Vagina (tissue), 2 donors: ENCODE data around the gene PAMR1. TPM values are rescaled to one million over a fixed set of nuclear protein-coding genes. Genes with fewer than 3 reads are reported as not detected.
"Not testable (repeated sequence)": the region's sequence is repeated elsewhere in the genome, so short reads cannot be mapped to it uniquely, and the experiment has no call there.

Experiments
- DNase-seq, 2 donors: peaks; one replicate each; pipeline ENCODE4 v3.0.0-alpha.2; 2017; ENCODE audit errors: extremely low spot score in 2 of 2
- H3K27ac ChIP-seq: fragments of 200-600 bp; sonication (generic); one replicate; pipeline ENCODE4 v1.5.1; 2019
- H3K27me3 ChIP-seq: fragments of 200-600 bp; sonication (generic); one replicate; pipeline ENCODE4 v1.5.1; 2019
- H3K36me3 ChIP-seq, 2 donors: fragments of 200-600 bp; sonication (generic); one replicate each; pipeline ENCODE4 v1.5.1; 2017 to 2019
- H3K4me1 ChIP-seq: fragments of 200-600 bp; sonication (generic); one replicate; pipeline ENCODE4 v1.5.1; 2019
- H3K4me3 ChIP-seq, 2 donors: fragments of 200-600 bp; sonication (generic); 1 replicate in 1 of 2; 2 replicates in 1 of 2; pipeline ENCODE4 v1.5.1; 2016 to 2019
- H3K9me3 ChIP-seq: fragments of 200-600 bp; sonication (generic); one replicate; pipeline ENCODE4 v1.5.1; 2019
- POLR2A ChIP-seq, 2 donors: fragments of 450-650 bp; IDR thresholded peaks; one replicate each; pipeline ENCODE4 v1.6.1; 2017; ENCODE audit warnings: antibody characterized with exemption in 2 of 2, mild to moderate bottlenecking in 2 of 2, moderate library complexity in 2 of 2
- POLR2AphosphoS5 ChIP-seq, 2 donors: sonication (generic); formaldehyde crosslinking; IDR thresholded peaks; one replicate each; pipeline ENCODE4 v1.9.0; 2017; ENCODE audit warnings: antibody characterized with exemption in 2 of 2, mild to moderate bottlenecking in 2 of 2, low read depth in 1 of 2; ENCODE audit not compliant: insufficient read depth in 1 of 2
- intact Hi-C: fragments of 100-400 bp; cut with DNase I; formaldehyde crosslinking; loops from one replicate; pipeline ENCODE4 v1.15.1; 2023
- total RNA-seq: library from RNA; depleted of rRNA; stranded (reverse); fragments of >200 nt; gene quantifications from one replicate; pipeline ENCODE4 v1.2.3, GENCODE V29; 2016
- TF ChIP-seq, protein P1 (sequence below), 3 experiments: fragments of 450-650 bp in 2 of 3; fragments of 200-600 bp in 1 of 3; sonication (generic) in 1 of 3; IDR thresholded peaks; one replicate each; pipeline ENCODE4 v1.5.1; 2017 to 2019; ENCODE audit warnings: antibody characterized with exemption in 3 of 3, mild to moderate bottlenecking in 2 of 3, moderate library complexity in 2 of 3

Gene PAMR1
- total RNA-seq, 1 donor from 2014 or later, result 46.7 TPM

DNA sequence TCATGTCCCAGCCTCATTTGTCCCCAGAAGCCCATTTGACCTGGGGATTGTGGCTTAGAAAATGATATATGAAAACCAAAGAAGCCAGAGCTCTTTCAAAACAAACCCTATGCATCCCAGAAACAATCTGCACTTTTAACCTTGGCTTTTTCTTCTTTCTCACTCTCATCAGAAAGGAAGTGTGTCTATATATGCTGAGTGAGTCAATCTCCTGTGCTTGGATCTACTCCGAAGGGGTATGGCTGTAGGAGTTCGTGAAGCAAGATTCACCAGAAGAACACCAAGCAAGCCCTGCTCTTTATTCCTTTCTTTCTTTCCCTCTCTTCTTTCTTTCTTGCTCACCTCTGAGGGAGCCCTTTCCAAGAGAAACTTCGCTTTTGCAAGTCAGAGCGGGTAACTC is 636 bp downstream of the PAMR1 start:
- no peaks in the 10 kb centered on the region for H3K27me3 ChIP-seq
- TF ChIP-seq, protein P1, sequence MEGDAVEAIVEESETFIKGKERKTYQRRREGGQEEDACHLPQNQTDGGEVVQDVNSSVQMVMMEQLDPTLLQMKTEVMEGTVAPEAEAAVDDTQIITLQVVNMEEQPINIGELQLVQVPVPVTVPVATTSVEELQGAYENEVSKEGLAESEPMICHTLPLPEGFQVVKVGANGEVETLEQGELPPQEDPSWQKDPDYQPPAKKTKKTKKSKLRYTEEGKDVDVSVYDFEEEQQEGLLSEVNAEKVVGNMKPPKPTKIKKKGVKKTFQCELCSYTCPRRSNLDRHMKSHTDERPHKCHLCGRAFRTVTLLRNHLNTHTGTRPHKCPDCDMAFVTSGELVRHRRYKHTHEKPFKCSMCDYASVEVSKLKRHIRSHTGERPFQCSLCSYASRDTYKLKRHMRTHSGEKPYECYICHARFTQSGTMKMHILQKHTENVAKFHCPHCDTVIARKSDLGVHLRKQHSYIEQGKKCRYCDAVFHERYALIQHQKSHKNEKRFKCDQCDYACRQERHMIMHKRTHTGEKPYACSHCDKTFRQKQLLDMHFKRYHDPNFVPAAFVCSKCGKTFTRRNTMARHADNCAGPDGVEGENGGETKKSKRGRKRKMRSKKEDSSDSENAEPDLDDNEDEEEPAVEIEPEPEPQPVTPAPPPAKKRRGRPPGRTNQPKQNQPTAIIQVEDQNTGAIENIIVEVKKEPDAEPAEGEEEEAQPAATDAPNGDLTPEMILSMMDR (IDR thresholded peaks at IDR 0.05), result no peak
- no peak for TF ChIP-seq POLR2A (IDR thresholded peaks at IDR 0.05)
- TF ChIP-seq POLR2AphosphoS5 (IDR thresholded peaks at IDR 0.05; ENCODE audit: insufficient read depth in 1 of 2, low read depth in 1 of 2), result no peak
- H3K4me1 ChIP-seq, result peaks cover 6% of the 10 kb centered on the region
- intact Hi-C loops, result no loop called here
- no peaks in the 10 kb centered on the region for H3K36me3 ChIP-seq
- peak overlapping the region; percentile 73 for H3K27ac ChIP-seq
- H3K9me3 ChIP-seq, result no peaks in the 10 kb centered on the region
- H3K4me3 ChIP-seq, result peak overlapping the region; percentile 42 to 53
- DNase-seq, result no peak

GRCh38 chr11:35523861-35524260 is 1.6 kb downstream of the PAMR1 start:
- no peaks in the 10 kb centered on the region for H3K36me3 ChIP-seq
- intact Hi-C loops, result no loop called here
- H3K27me3 ChIP-seq, result no peaks in the 10 kb centered on the region
- H3K4me3 ChIP-seq, result peak overlapping the region; percentile 42 to 53
- no peaks in the 10 kb centered on the region for H3K9me3 ChIP-seq
- H3K27ac ChIP-seq, result peak overlapping the region; percentile 73
- H3K4me1 ChIP-seq, result peaks cover 6% of the 10 kb centered on the region
- TF ChIP-seq POLR2AphosphoS5 (IDR thresholded peaks at IDR 0.05; ENCODE audit: insufficient read depth in 1 of 2, low read depth in 1 of 2), result no peak
- no peak for TF ChIP-seq POLR2A (IDR thresholded peaks at IDR 0.05)
- TF ChIP-seq, protein P1 (IDR thresholded peaks at IDR 0.05), result no peak
- no peak for DNase-seq

GRCh38 chr11:35523331-35523768 is 2.1 kb downstream of the PAMR1 start:
- peak overlapping the region; percentile 73 for H3K27ac ChIP-seq
- H3K36me3 ChIP-seq, result no peaks in the 10 kb centered on the region
- H3K4me3 ChIP-seq, result peak overlapping the region; percentile 42 to 53
- TF ChIP-seq POLR2AphosphoS5 (IDR thresholded peaks at IDR 0.05; ENCODE audit: insufficient read depth in 1 of 2, low read depth in 1 of 2), result no peak
- TF ChIP-seq POLR2A (IDR thresholded peaks at IDR 0.05), result no peak
- TF ChIP-seq, protein P1 (IDR thresholded peaks at IDR 0.05), result no peak
- no peaks in the 10 kb centered on the region for H3K9me3 ChIP-seq
- intact Hi-C loops, result no loop called here
- H3K4me1 ChIP-seq, result peaks cover 6% of the 10 kb centered on the region
- DNase-seq, result no peak
- no peaks in the 10 kb centered on the region for H3K27me3 ChIP-seq

DNA sequence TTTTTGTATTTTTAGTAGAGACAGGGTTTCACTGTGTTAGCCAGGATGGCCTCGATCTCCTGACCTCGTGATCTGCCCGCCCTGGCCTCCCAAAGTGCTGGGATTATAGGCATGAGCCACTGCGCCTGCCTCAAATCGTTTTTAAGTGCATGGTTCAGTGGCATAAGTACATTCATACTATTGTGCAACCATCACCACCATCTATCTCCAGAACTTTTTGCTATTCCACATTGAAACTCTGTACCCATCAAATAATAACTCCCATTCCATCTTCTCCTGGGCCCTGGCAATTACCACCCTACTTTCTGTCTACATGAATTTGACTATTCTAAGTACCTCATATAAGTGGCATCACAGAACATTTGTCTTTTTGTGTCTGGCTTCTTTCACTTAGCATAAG is 3.3 kb downstream of the PAMR1 start:
- intact Hi-C loops, DNase-seq, H3K27me3 ChIP-seq, H3K27ac ChIP-seq, H3K9me3 ChIP-seq, H3K4me1 ChIP-seq, H3K36me3 ChIP-seq, H3K4me3 ChIP-seq: not testable (repeated sequence)

DNA sequence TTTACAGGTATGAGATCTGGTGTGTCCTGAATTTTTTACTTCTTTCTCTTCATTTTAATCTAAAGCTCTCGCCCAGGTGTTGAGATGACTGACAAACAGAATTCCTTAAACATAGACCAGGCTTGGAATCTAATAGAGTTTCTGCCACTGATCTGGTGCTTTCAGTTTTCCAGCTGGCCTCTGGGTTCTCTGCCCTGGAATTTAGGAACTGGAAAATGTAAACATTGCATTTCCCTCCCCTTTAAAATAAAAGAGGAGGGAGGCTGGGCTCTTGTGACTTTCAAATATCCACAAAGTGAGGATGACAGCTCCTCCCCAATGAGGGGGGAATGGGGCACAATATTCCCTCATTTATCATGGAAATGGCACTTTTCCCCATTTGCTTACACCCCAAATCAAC is 5.0 kb downstream of the PAMR1 start:
- TF ChIP-seq POLR2A (IDR thresholded peaks at IDR 0.05) (no peak), POLR2AphosphoS5 (IDR thresholded peaks at IDR 0.05; ENCODE audit: insufficient read depth in 1 of 2, low read depth in 1 of 2) (no peak)
- TF ChIP-seq, protein P1 (IDR thresholded peaks at IDR 0.05), result no peak
- H3K27ac ChIP-seq, result no peak overlapping the region
- H3K9me3 ChIP-seq, result no peaks in the 10 kb centered on the region
- DNase-seq, result no peak
- peaks cover 10% of the 10 kb centered on the region for H3K4me1 ChIP-seq
- no peak overlapping the region for H3K4me3 ChIP-seq
- H3K27me3 ChIP-seq, result no peaks in the 10 kb centered on the region
- intact Hi-C loops, result no loop called here
- no peaks in the 10 kb centered on the region for H3K36me3 ChIP-seq
